ENCODE results near the gene RAP1GAP2.

GRCh38 chr17:2962729-2963128, 166.5 kb downstream of the RAP1GAP2 start:
- TF ChIP-seq CTCF (IDR thresholded peaks at IDR 0.05) (no peak), POLR2A (IDR thresholded peaks at IDR 0.05) (no peak)

All from uterus (tissue), 2 donors.